IMR-90 (cell line): ENCODE measurements around the gene CLSTN1.

Experiments used
- BHLHE40 ChIP-seq: fragments of 150-350 bp; IDR thresholded peaks from 2 replicates; pipeline ENCODE4 v1.6.1; 2016; ENCODE audit warnings: mild to moderate bottlenecking, low read depth, low read length
- CEBPB ChIP-seq: IDR thresholded peaks from 2 replicates; pipeline ENCODE4 v1.6.1; 2012; ENCODE audit warnings: low read depth, low read length, improper control_type of control experiment
- ELK1 ChIP-seq: fragments of 150-350 bp; IDR thresholded peaks from 2 replicates; pipeline ENCODE4 v1.6.1; 2016; ENCODE audit warnings: low read depth, mild to moderate bottlenecking, low read length, moderate library complexity, borderline replicate concordance
- FOS ChIP-seq: fragments of 150-350 bp; IDR thresholded peaks from 2 replicates; pipeline ENCODE4 v1.6.1; 2016; ENCODE audit warnings: low read depth, low read length
- MAFK ChIP-seq: IDR thresholded peaks from 2 replicates; pipeline ENCODE4 v1.6.1; 2012; ENCODE audit warnings: low read depth, low read length, improper control_type of control experiment
- MAZ ChIP-seq: IDR thresholded peaks from 2 replicates; pipeline ENCODE4 v1.6.1; 2012; ENCODE audit warnings: low read depth, mild to moderate bottlenecking, low read length, improper control_type of control experiment, moderate library complexity, borderline replicate concordance
- NFE2L2 ChIP-seq: fragments of 150-350 bp; IDR thresholded peaks from 2 replicates; pipeline ENCODE4 v1.6.1; 2016; ENCODE audit warnings: low read depth, mild to moderate bottlenecking, low read length
- POLR2A ChIP-seq: IDR thresholded peaks from 2 replicates; pipeline ENCODE4 v1.6.1; 2012; ENCODE audit warnings: mild to moderate bottlenecking, low read depth, low read length
- RAD21 ChIP-seq: IDR thresholded peaks from 2 replicates; pipeline ENCODE4 v1.6.1; 2012; ENCODE audit warnings: low read length, improper control_type of control experiment
- RCOR1 ChIP-seq: IDR thresholded peaks from 2 replicates; pipeline ENCODE4 v1.6.1; 2012; ENCODE audit warnings: mild to moderate bottlenecking, low read length, improper control_type of control experiment; ENCODE audit not compliant: insufficient replicate concordance
- RFX5 ChIP-seq: IDR thresholded peaks from 2 replicates; pipeline ENCODE4 v1.8.0; 2012; ENCODE audit warnings: low read depth, mild to moderate bottlenecking, low read length, moderate library complexity
- SMC3 ChIP-seq: fragments of 150-350 bp; IDR thresholded peaks from 2 replicates; pipeline ENCODE4 v1.6.1; 2016; ENCODE audit warnings: low read depth, mild to moderate bottlenecking, antibody characterized with exemption, low read length, moderate library complexity
- USF2 ChIP-seq: fragments of 150-350 bp; IDR thresholded peaks from 2 replicates; pipeline ENCODE4 v1.6.1; 2017; ENCODE audit warnings: mild to moderate bottlenecking, antibody characterized with exemption, low read length, low read depth
- TF ChIP-seq, protein P1 (sequence below): conservative IDR thresholded peaks from 2 replicates; pipeline ENCODE4 v1.5.1; 2012; ENCODE audit warnings: mild to moderate bottlenecking, low read depth, low read length, improper control_type of control experiment

DNA sequence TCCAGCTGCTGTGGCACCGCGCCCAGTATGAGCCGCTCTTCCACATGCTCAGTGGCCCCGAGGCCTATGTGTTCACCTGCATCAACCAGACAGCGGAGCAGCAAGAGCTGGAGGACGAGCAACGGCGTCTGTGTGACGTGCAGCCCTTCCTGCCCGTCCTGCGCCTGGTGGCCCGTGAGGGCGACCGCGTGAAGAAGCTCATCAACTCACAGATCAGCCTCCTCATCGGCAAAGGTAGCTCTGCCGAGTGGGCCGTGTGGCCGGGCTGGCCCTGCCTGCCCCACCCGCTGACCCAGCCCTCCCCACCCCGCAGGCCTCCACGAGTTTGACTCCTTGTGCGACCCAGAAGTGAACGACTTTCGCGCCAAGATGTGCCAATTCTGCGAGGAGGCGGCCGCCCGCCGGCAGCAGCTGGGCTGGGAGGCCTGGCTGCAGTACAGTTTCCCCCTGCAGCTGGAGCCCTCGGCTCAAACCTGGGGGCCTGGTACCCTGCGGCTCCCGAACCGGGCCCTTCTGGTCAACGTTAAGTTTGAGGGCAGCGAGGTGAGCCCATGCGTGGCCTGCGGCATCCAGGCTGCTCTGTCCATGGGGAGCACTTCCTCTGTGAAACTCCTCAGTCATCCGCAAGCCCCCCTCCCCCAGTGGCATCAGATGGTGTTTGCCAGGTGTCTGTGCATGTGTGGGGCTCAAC, 108.1 kb downstream of the CLSTN1 start:
- TF ChIP-seq, protein P1, sequence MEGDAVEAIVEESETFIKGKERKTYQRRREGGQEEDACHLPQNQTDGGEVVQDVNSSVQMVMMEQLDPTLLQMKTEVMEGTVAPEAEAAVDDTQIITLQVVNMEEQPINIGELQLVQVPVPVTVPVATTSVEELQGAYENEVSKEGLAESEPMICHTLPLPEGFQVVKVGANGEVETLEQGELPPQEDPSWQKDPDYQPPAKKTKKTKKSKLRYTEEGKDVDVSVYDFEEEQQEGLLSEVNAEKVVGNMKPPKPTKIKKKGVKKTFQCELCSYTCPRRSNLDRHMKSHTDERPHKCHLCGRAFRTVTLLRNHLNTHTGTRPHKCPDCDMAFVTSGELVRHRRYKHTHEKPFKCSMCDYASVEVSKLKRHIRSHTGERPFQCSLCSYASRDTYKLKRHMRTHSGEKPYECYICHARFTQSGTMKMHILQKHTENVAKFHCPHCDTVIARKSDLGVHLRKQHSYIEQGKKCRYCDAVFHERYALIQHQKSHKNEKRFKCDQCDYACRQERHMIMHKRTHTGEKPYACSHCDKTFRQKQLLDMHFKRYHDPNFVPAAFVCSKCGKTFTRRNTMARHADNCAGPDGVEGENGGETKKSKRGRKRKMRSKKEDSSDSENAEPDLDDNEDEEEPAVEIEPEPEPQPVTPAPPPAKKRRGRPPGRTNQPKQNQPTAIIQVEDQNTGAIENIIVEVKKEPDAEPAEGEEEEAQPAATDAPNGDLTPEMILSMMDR = no peak
- no peak for TF ChIP-seq CEBPB
- TF ChIP-seq MAZ = no peak
- no peak for TF ChIP-seq ELK1
- no peak for TF ChIP-seq POLR2A
- TF ChIP-seq USF2 = no peak
- TF ChIP-seq RFX5 = no peak
- TF ChIP-seq SMC3 = no peak
- no peak for TF ChIP-seq RCOR1
- no peak for TF ChIP-seq RAD21
- no peak for TF ChIP-seq BHLHE40
- TF ChIP-seq NFE2L2 = no peak
- TF ChIP-seq FOS = no peak
- TF ChIP-seq MAFK = no peak
